ENCODE measurements around the gene CDK14.

CDK14 gene

GRCh38 chr7:90995996-90996395 is 399.9 kb downstream of the CDK14 start:
- DNase-seq (ENCODE audit: low read depth, low spot score): no peak

GRCh38 chr7:90999989-91000979 is 404.2 kb downstream of the CDK14 start:
- no peak for DNase-seq (ENCODE audit: low read depth, low spot score)

GRCh38 chr7:91005024-91005423 is 408.9 kb downstream of the CDK14 start:
- no peak for DNase-seq (ENCODE audit: low read depth, low spot score)

GRCh38 chr7:91005841-91006240 is 409.7 kb downstream of the CDK14 start:
- no peak for DNase-seq (ENCODE audit: low read depth, low spot score)

GRCh38 chr7:91007371-91007770 is 411.2 kb downstream of the CDK14 start:
- no peak for DNase-seq (ENCODE audit: low read depth, low spot score)

- no peak for DNase-seq (ENCODE audit: low read depth, low spot score)
Observed at GRCh38 chr7:91013078-91013477, 417.0 kb downstream of the CDK14 start.

- DNase-seq (ENCODE audit: low read depth, low spot score): no peak
Observed at GRCh38 chr7:91019686-91020385, 423.7 kb downstream of the CDK14 start.

GRCh38 chr7:91020636-91021385 is 424.7 kb downstream of the CDK14 start:
- DNase-seq (ENCODE audit: low read depth, low spot score): no peak

- no peak for DNase-seq (ENCODE audit: low read depth, low spot score)
Observed at GRCh38 chr7:91021956-91022355, 425.8 kb downstream of the CDK14 start.

- no peak for DNase-seq (ENCODE audit: low read depth, low spot score)
Observed at GRCh38 chr7:91025906-91026390, 429.8 kb downstream of the CDK14 start.

- DNase-seq (ENCODE audit: low read depth, low spot score): no peak
Observed at GRCh38 chr7:91029688-91030087, 433.6 kb downstream of the CDK14 start.

GRCh38 chr7:91030680-91031380 is 434.7 kb downstream of the CDK14 start:
- DNase-seq (ENCODE audit: low read depth, low spot score): no peak

- no peak for DNase-seq (ENCODE audit: low read depth, low spot score)
Observed at GRCh38 chr7:91031757-91032156, 435.6 kb downstream of the CDK14 start.

- no peak for DNase-seq (ENCODE audit: low read depth, low spot score)
Observed at GRCh38 chr7:91033574-91033973, 437.5 kb downstream of the CDK14 start.

GRCh38 chr7:91034459-91035368 is 438.6 kb downstream of the CDK14 start:
- no peak for DNase-seq (ENCODE audit: low read depth, low spot score)

GRCh38 chr7:91039033-91039432 is 442.9 kb downstream of the CDK14 start:
- no peak for DNase-seq (ENCODE audit: low read depth, low spot score)

GRCh38 chr7:91041141-91041540 is 445.0 kb downstream of the CDK14 start:
- DNase-seq (ENCODE audit: low read depth, low spot score): no peak

- no peak for DNase-seq (ENCODE audit: low read depth, low spot score)
Observed at GRCh38 chr7:91041901-91042484, 445.9 kb downstream of the CDK14 start.

- no peak for DNase-seq (ENCODE audit: low read depth, low spot score)
Observed at GRCh38 chr7:91043186-91043585, 447.1 kb downstream of the CDK14 start.
